Kidney capillary endothelial cell (primary cell): ENCODE measurements around the gene UBA7.
"Not testable (repeated sequence)": the region's sequence is repeated elsewhere in the genome, so short reads cannot be mapped to it uniquely, and the experiment has no call there.

Experiments
- DNase-seq: peaks from one replicate; pipeline ENCODE4 v3.0.0-alpha.2; 2018; ENCODE audit warnings: low spot score

The UBA7 gene

GRCh38 chr3:49813497-49814174 lies at the start of gene UBA7:
Gene UBA7 (minus strand): TSS chr3:49813953. CDS start chr3:49813787, 166 bp downstream.
- DNase-seq, result peak; percentile 79

GRCh38 chr3:49859576-49860305 lies 46.0 kb upstream of the UBA7 start:
- DNase-seq, result no peak

- DNase-seq, result peak; percentile 88
Observed at GRCh38 chr3:49856181-49857005, 42.6 kb upstream of the UBA7 start, which contains the start of gene TRAIP. Gene TRAIP (minus strand): TSS chr3:49856564. CDS start chr3:49856453, 111 bp downstream.

- DNase-seq, result no peak
Observed at GRCh38 chr3:49855662-49856061, 41.9 kb upstream of the UBA7 start.

- no peak for DNase-seq
Observed at GRCh38 chr3:49845694-49846093, 31.9 kb upstream of the UBA7 start.

GRCh38 chr3:49844464-49845183 lies 30.9 kb upstream of the UBA7 start:
- peak; percentile 23 for DNase-seq

- no peak for DNase-seq
Observed at GRCh38 chr3:49842843-49843517, 29.2 kb upstream of the UBA7 start.

- no peak for DNase-seq
Observed at GRCh38 chr3:49841806-49842205, 28.1 kb upstream of the UBA7 start.

- peak; percentile 57 for DNase-seq
Observed at GRCh38 chr3:49841126-49841696, 27.5 kb upstream of the UBA7 start.

GRCh38 chr3:49840388-49840787 lies 26.6 kb upstream of the UBA7 start:
- DNase-seq, result peak; percentile 49

GRCh38 chr3:49839193-49839809 lies 25.5 kb upstream of the UBA7 start:
- DNase-seq, result peak; percentile 79

GRCh38 chr3:49831341-49831740 lies 17.6 kb upstream of the UBA7 start:
- DNase-seq, result no peak

GRCh38 chr3:49826016-49826415 lies 12.3 kb upstream of the UBA7 start:
- no peak for DNase-seq

GRCh38 chr3:49823131-49823530 lies 9.4 kb upstream of the UBA7 start:
- not testable (repeated sequence) for DNase-seq

GRCh38 chr3:49812916-49813496 lies 747 bp downstream of the UBA7 start:
- no peak for DNase-seq

- peak; percentile 55 for DNase-seq
Observed at GRCh38 chr3:49807431-49808114, 6.2 kb downstream of the UBA7 start.

- DNase-seq, result peak; percentile 16
Observed at GRCh38 chr3:49806850-49807249, 6.9 kb downstream of the UBA7 start.

- peak; percentile 82 for DNase-seq
Observed at GRCh38 chr3:49805897-49806701, 7.7 kb downstream of the UBA7 start.

GRCh38 chr3:49805367-49805782 lies 8.4 kb downstream of the UBA7 start:
- DNase-seq, result peak; percentile 97
